HG03108 (cell line): Measurements from ENCODE around the gene SCN5A.

ENCODE experiments used
- ATAC-seq: cut with Tn5 transposase; IDR thresholded peaks from one replicate; pipeline ENCODE4 v1.9.1; 2021; ENCODE audit warnings: moderate library complexity; ENCODE audit not compliant: unreplicated experiment

Gene SCN5A

GRCh38 chr3:38563070-38563885 lies 86.2 kb downstream of the SCN5A start:
- ATAC-seq = no peak

- ATAC-seq = no peak
These were observed 87.0 kb downstream of the SCN5A start for GRCh38 chr3:38562467-38562925.

GRCh38 chr3:38561746-38562466 lies 87.6 kb downstream of the SCN5A start:
- no peak for ATAC-seq

GRCh38 chr3:38560996-38561717 lies 88.3 kb downstream of the SCN5A start:
- ATAC-seq = no peak

- no peak for ATAC-seq
These were observed 89.2 kb downstream of the SCN5A start for GRCh38 chr3:38560284-38560683.

GRCh38 chr3:38558864-38559263 lies 90.6 kb downstream of the SCN5A start:
- no peak for ATAC-seq

- no peak for ATAC-seq
These were observed 92.7 kb downstream of the SCN5A start for GRCh38 chr3:38556640-38557358.

GRCh38 chr3:38555926-38556325 lies 93.6 kb downstream of the SCN5A start:
- ATAC-seq = no peak

GRCh38 chr3:38555149-38555840 lies 94.2 kb downstream of the SCN5A start:
- ATAC-seq = no peak

GRCh38 chr3:38554127-38554827 lies 95.2 kb downstream of the SCN5A start:
- ATAC-seq = no peak

GRCh38 chr3:38553071-38553470 lies 96.4 kb downstream of the SCN5A start:
- no peak for ATAC-seq

GRCh38 chr3:38552364-38552763 lies 97.1 kb downstream of the SCN5A start:
- no peak for ATAC-seq

GRCh38 chr3:38551026-38551832 lies 98.3 kb downstream of the SCN5A start:
- ATAC-seq = no peak

- no peak for ATAC-seq
These were observed 99.3 kb downstream of the SCN5A start for GRCh38 chr3:38549957-38550840.

- ATAC-seq = no peak
These were observed 100.0 kb downstream of the SCN5A start for GRCh38 chr3:38549486-38549885.

GRCh38 chr3:38549082-38549481 lies 100.4 kb downstream of the SCN5A start:
- no peak for ATAC-seq

- no peak for ATAC-seq
These were observed 101.1 kb downstream of the SCN5A start for GRCh38 chr3:38548154-38548931.
